T-cell (primary cell): ENCODE results near the gene ZNF835. TPM values are rescaled to one million over a fixed set of nuclear protein-coding genes. Genes with fewer than 3 reads are reported as not detected.

Source experiments
- ATAC-seq, 4 experiments: fragments of 200-7000 bp in 3 of 4; fragments of 150-1000 bp in 1 of 4; cut with Tn5 transposase; replicated peaks in 1 of 4; 1 replicate in 3 of 4; 2 replicates in 1 of 4; pipeline ENCODE4 v1.10.0; 2021; ENCODE audit warnings: moderate library complexity in 3 of 4, mild to moderate bottlenecking in 2 of 4, moderate number of reproducible peaks in 1 of 4
- CTCF ChIA-PET, 2 donors: fragments of 300-600 bp; sonication (Branson Sonifier 250); formaldehyde crosslinking; loops; one replicate each; lab custom pipeline; 2022; ENCODE audit warnings: antibody characterized with exemption in 2 of 2; lab: Charles Lee
- POLR2A ChIA-PET, 2 donors: fragments of 300-600 bp; sonication (Branson Sonifier 250); formaldehyde crosslinking; loops; one replicate each; lab custom pipeline; 2022; ENCODE audit warnings: antibody characterized with exemption in 2 of 2; lab: Charles Lee
- DNase-seq, 35 experiments: peaks; one replicate each; pipeline versions ENCODE4 v3.0.0 to v3.0.0-alpha.2; 2013 to 2023
- H3K27ac ChIP-seq: one replicate; pipeline ENCODE4 v1.5.1; 2013; ENCODE audit warnings: low read length
- H3K27me3 ChIP-seq, 2 experiments: replicated peaks in 1 of 2; 1 replicate in 1 of 2; 2 replicates in 1 of 2; pipeline versions ENCODE4 v1.6.1 to v1.7.0; 2013; ENCODE audit warnings: low read length in 1 of 2, mixed read lengths in 1 of 2; ENCODE audit not compliant: control insufficient read depth in 2 of 2, insufficient read depth in 2 of 2; ENCODE audit errors: extremely low read depth in 1 of 2
- H3K36me3 ChIP-seq, 2 donors: 1 replicate in 1 of 2; 2 replicates in 1 of 2; pipeline versions ENCODE4 v1.6.1 to v1.7.0; 2013; ENCODE audit warnings: low read length in 1 of 2; ENCODE audit not compliant: control insufficient read depth in 2 of 2, insufficient read depth in 1 of 2; ENCODE audit errors: extremely low read depth in 1 of 2
- H3K4me1 ChIP-seq, 2 experiments: 1 replicate in 1 of 2; 2 replicates in 1 of 2; pipeline versions ENCODE4 v1.6.1 to v1.7.0; 2013; ENCODE audit warnings: low read length in 2 of 2, mixed read lengths in 1 of 2; ENCODE audit not compliant: insufficient read depth in 2 of 2, control insufficient read depth in 1 of 2; ENCODE audit errors: extremely low read depth in 1 of 2
- H3K4me3 ChIP-seq, 2 donors: 1 replicate in 1 of 2; 2 replicates in 1 of 2; pipeline versions ENCODE4 v1.5.1 to v1.7.0; 2013; ENCODE audit warnings: mild to moderate bottlenecking in 2 of 2, low read length in 1 of 2, moderate library complexity in 1 of 2; ENCODE audit not compliant: control insufficient read depth in 1 of 2; ENCODE audit errors: extremely low read depth in 1 of 2
- H3K9me3 ChIP-seq: 2 replicates; pipeline ENCODE4 v1.7.0; 2013
- H3K27ac Mint-ChIP-seq, 2 donors: one replicate each; pipeline ENCODE4 v1.8.0; 2020 to 2021; ENCODE audit warnings: mild to moderate bottlenecking in 2 of 2, mixed read lengths in 2 of 2
- H3K27me3 Mint-ChIP-seq, 2 donors: one replicate each; pipeline ENCODE4 v1.8.0; 2021 to 2022; ENCODE audit warnings: mixed read lengths in 2 of 2
- H3K36me3 Mint-ChIP-seq: one replicate; pipeline ENCODE4 v1.8.0; 2021; ENCODE audit warnings: mixed read lengths
- H3K4me1 Mint-ChIP-seq, 3 donors: one replicate each; pipeline ENCODE4 v1.8.0; 2020 to 2022; ENCODE audit warnings: mixed read lengths in 3 of 3, mild to moderate bottlenecking in 1 of 3
- H3K4me3 Mint-ChIP-seq, 3 donors: one replicate each; pipeline ENCODE4 v1.8.0; 2020 to 2022; ENCODE audit warnings: mild to moderate bottlenecking in 3 of 3, mixed read lengths in 3 of 3, moderate library complexity in 3 of 3
- H3K9me3 Mint-ChIP-seq, 3 donors: one replicate each; pipeline ENCODE4 v1.8.0; 2020 to 2022; ENCODE audit warnings: mixed read lengths in 3 of 3
- WGBS: methylation state at CpG from one replicate; pipeline ENCODE4 v1.1.5; 2013; ENCODE audit warnings: missing lambda C conversion rate; ENCODE audit not compliant: insufficient coverage; 5-methylcytosine and 5-hydroxymethylcytosine counted together
- total RNA-seq, 35 experiments: library from RNA in 6 of 35; stranded (reverse) in 6 of 35; fragments of 120-200 nt in 1 of 35; gene quantifications; one replicate each; pipeline versions ENCODE4 v1.2.1 to v1.2.4 and lab custom pipeline; 2013 to 2026

ZNF835 gene
- total RNA-seq, 5 donors from 2014 or later (not counting 1 experiment from before 2014, with no cell fraction given) = 0.28 to 11.7 (median 4.0) TPM

GRCh38 chr19:56660381-56661107 is 11.0 kb downstream of the ZNF835 start:
- no peaks in the 10 kb centered on the region for H3K4me1 Mint-ChIP-seq
- no peak overlapping the region for H3K27ac Mint-ChIP-seq

DNA sequence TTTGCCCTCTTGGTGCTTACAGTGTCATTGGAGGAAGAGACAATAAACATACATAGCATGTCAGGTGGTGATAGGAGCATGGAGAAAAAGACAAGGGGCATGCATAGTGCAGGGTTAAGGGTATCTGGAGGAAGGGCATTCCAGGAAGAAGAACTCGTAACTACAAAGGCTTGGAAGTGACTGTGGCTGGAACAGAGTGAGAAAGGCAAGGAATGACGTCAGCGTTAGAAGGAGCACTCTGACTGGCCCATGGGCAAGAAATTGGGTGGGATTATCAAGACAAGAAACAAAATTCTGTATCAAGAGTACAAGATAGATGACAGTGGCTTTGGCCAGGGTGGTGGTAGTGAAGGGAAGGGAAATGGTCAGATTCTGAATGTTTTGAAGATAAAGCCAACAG is 17.4 kb downstream of the ZNF835 start:
- ATAC-seq (no peak), DNase-seq (no peak)
- CTCF ChIA-PET = no interaction called here
- Mint-ChIP-seq H3K27me3 (no peaks in the 10 kb centered on the region), H3K9me3 (peaks cover 21 to 51% (median 40%) of the 10 kb centered on the region in 3 donors), H3K36me3 (peaks cover 3% of the 10 kb centered on the region), H3K4me3 (no peak overlapping the region), H3K27ac (no peak overlapping the region), H3K4me1 (no peaks in the 10 kb centered on the region)
- POLR2A ChIA-PET = no interaction called here
- Histone ChIP-seq H3K4me3 (no peak overlapping the region), H3K4me1 (no peaks in the 10 kb centered on the region), H3K36me3 (no peaks in the 10 kb centered on the region), H3K27ac (no peak overlapping the region), H3K27me3 (no peaks in the 10 kb centered on the region), H3K9me3 (no peaks in the 10 kb centered on the region)
- WGBS = 63% methylated on average over 3 of the region's 3 CpGs

More at GRCh38 chr19:56660381-56661107, 11.0 kb downstream of the ZNF835 start:
- Mint-ChIP-seq H3K4me3 (no peak overlapping the region), H3K36me3 (peaks cover 14% of the 10 kb centered on the region), H3K27me3 (no peaks in the 10 kb centered on the region), H3K9me3 (peaks cover 10 to 27% (median 21%) of the 10 kb centered on the region in 3 donors)
- ATAC-seq (no peak), DNase-seq (no peak)
- H3K36me3 ChIP-seq = no peaks in the 10 kb centered on the region
- CTCF ChIA-PET = no interaction called here
- POLR2A ChIA-PET = no interaction called here
- WGBS = 58% methylated on average over 21 of the region's 32 CpGs
- no peaks in the 10 kb centered on the region for H3K9me3 ChIP-seq
- H3K27me3 ChIP-seq = no peaks in the 10 kb centered on the region
- H3K4me3 ChIP-seq = no peak overlapping the region
- H3K27ac ChIP-seq = no peak overlapping the region
- H3K4me1 ChIP-seq = no peaks in the 10 kb centered on the region

GRCh38 chr19:56643460-56643955 is 28.0 kb downstream of the ZNF835 start:
- Histone ChIP-seq H3K9me3 (no peaks in the 10 kb centered on the region), H3K4me3 (no peak overlapping the region), H3K4me1 (no peaks in the 10 kb centered on the region), H3K36me3 (no peaks in the 10 kb centered on the region), H3K27me3 (peaks cover 0 to 30% of the 10 kb centered on the region in 2 experiments), H3K27ac (no peak overlapping the region)
- no peak overlapping the region for H3K27ac Mint-ChIP-seq
- no peaks in the 10 kb centered on the region for H3K4me1 Mint-ChIP-seq
- POLR2A ChIA-PET = no interaction called here
- peaks cover 7 to 16% of the 10 kb centered on the region in 2 donors for H3K27me3 Mint-ChIP-seq
- ATAC-seq (no peak), DNase-seq (no peak)
- H3K36me3 Mint-ChIP-seq = peaks cover 12% of the 10 kb centered on the region
- CTCF ChIA-PET = no interaction called here
- no peak overlapping the region for H3K4me3 Mint-ChIP-seq
- H3K9me3 Mint-ChIP-seq = peaks cover 38 to 57% (median 50%) of the 10 kb centered on the region in 3 donors
- WGBS = 27% methylated on average over 20 of the region's 25 CpGs

GRCh38 chr19:56642711-56643459 is 28.7 kb downstream of the ZNF835 start, which contains the start of gene SMIM17:
Gene SMIM17, plus strand, starts transcription at chr19:56643159. Its CDS starts 2,509 bp downstream, at chr19:56645668.
- H3K27ac ChIP-seq = no peak within 1 kb of the TSS
- H3K4me3 ChIP-seq = no peak within 1 kb of the TSS
- DNase-seq (no peak), ATAC-seq (no peak)
- no peaks in the 10 kb centered on the region for H3K36me3 ChIP-seq
- POLR2A ChIA-PET = no interaction called here
- peaks cover 0 to 30% of the 10 kb centered on the region in 2 experiments for H3K27me3 ChIP-seq
- Mint-ChIP-seq H3K4me1 (no peaks in the 10 kb centered on the region), H3K4me3 (no peak within 1 kb of the TSS), H3K9me3 (peaks cover 34 to 52% (median 46%) of the 10 kb centered on the region in 3 donors), H3K27ac (no peak within 1 kb of the TSS), H3K27me3 (peaks cover 7 to 16% of the 10 kb centered on the region in 2 donors), H3K36me3 (peaks cover 13% of the 10 kb centered on the region)
- no peaks in the 10 kb centered on the region for H3K4me1 ChIP-seq
- no peaks in the 10 kb centered on the region for H3K9me3 ChIP-seq
- 26% methylated on average over 44 of the region's 60 CpGs for WGBS
- CTCF ChIA-PET = no interaction called here

DNA sequence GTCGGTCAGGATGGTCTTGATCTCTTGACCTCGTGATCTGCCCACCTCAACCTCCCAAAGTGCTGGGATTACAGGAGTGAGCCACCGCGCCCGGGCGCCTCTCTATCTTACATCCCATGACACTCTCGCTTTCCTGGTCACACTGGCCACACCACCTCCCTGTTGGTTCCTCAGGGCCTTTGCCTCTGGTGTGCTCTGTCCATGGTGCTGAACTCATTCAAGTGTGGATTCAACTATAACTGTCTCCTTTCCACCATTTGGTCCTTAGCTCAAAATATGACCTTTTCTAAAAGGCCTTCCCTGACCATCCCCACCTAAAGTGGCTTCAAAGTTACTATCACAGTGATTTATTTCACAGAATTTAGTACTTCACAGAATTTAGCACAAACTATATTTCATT is 32.3 kb downstream of the ZNF835 start:
- H3K4me3 Mint-ChIP-seq = no peak overlapping the region

DNA sequence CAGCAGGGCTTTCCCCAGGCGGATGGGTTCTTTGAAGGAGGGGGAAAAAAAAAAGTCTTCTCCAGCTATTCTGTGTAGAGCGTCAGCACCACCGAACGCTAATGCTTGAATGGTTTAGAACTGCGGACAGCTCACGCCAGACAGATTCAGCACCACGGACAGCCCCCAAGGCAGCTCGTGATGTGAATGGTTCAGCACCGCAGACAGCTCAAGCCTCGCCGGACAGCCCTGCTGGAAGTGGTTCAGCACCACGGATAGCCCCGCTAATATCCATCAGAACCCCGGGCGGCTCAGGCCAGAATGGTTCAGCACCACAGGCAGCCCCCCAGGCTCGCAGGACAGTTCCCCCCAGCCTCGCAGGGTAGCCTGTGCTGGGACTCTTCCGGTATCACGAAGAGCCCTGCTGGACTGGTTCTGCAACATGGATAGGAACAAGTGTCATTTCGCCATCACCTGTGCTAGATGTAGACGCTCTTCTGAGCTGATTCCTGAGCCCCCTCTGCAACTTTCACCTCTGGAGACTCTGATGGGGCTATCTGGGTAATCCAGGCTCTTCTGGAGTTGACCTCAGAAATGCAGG is 33.5 kb downstream of the ZNF835 start:
- H3K9me3 Mint-ChIP-seq = peaks cover 18 to 52% (median 49%) of the 10 kb centered on the region in 3 donors
- Histone ChIP-seq H3K9me3 (peaks cover 10% of the 10 kb centered on the region), H3K4me1 (no peaks in the 10 kb centered on the region), H3K27ac (no peak overlapping the region), H3K27me3 (peaks cover 0 to 6% of the 10 kb centered on the region in 2 experiments), H3K36me3 (no peaks in the 10 kb centered on the region), H3K4me3 (no peak overlapping the region)
- no peak overlapping the region for H3K27ac Mint-ChIP-seq
- H3K4me3 Mint-ChIP-seq = no peak overlapping the region
- DNase-seq = peak in 9 of 35 experiments; percentile 2 to 31 (median 10)
- ChIA-PET CTCF (no interaction called here), POLR2A (no interaction called here)
- peaks cover 10% of the 10 kb centered on the region for H3K36me3 Mint-ChIP-seq
- ATAC-seq = no peak
- H3K27me3 Mint-ChIP-seq = no peaks in the 10 kb centered on the region
- 18% methylated on average over 20 of the region's 21 CpGs for WGBS
- no peaks in the 10 kb centered on the region for H3K4me1 Mint-ChIP-seq

More for the DNA sequence above, 32.3 kb downstream of the ZNF835 start:
- no peaks in the 10 kb centered on the region for H3K4me1 Mint-ChIP-seq
- Histone ChIP-seq H3K9me3 (peaks cover 7% of the 10 kb centered on the region), H3K27ac (no peak overlapping the region), H3K27me3 (peaks cover 0 to 17% of the 10 kb centered on the region in 2 experiments), H3K36me3 (no peaks in the 10 kb centered on the region), H3K4me3 (no peak overlapping the region), H3K4me1 (no peaks in the 10 kb centered on the region)
- ChIA-PET POLR2A (no interaction called here), CTCF (no interaction called here)
- DNase-seq (peak in 1 of 35 experiments; percentile 7), ATAC-seq (no peak)
- peaks cover 19 to 47% (median 44%) of the 10 kb centered on the region in 3 donors for H3K9me3 Mint-ChIP-seq
- H3K27ac Mint-ChIP-seq = no peak overlapping the region
- H3K27me3 Mint-ChIP-seq = peaks cover 5 to 8% of the 10 kb centered on the region in 2 donors
- WGBS = 32% methylated on average over 7 of the region's 7 CpGs
- H3K36me3 Mint-ChIP-seq = peaks cover 13% of the 10 kb centered on the region
